OCI-LY1 (cell line): Measurements from ENCODE around the gene TRIP10.
"Not testable (repeated sequence)": the region's sequence is repeated elsewhere in the genome, so short reads cannot be mapped to it uniquely, and the experiment has no call there.

Source experiments
- H2AFZ ChIP-seq: fragments of 200-600 bp; sonication (generic), shearing (Covaris generic); 2 replicates; pipeline ENCODE4 v1.6.0; 2014; ENCODE audit warnings: antibody characterized with exemption, mild to moderate bottlenecking, low read length
- H3F3A ChIP-seq: fragments of 200-600 bp; sonication (generic), shearing (Covaris generic); 2 replicates; pipeline ENCODE4 v1.6.0; 2014; ENCODE audit warnings: mild to moderate bottlenecking, antibody characterized with exemption, low read length, moderate library complexity; ENCODE audit not compliant: insufficient read depth
- H3K27ac ChIP-seq: fragments of 200-600 bp; sonication (generic); 2 replicates; pipeline ENCODE4 v1.5.1; 2014; ENCODE audit warnings: low read length, mixed run types, mild to moderate bottlenecking, low read depth; ENCODE audit not compliant: poor library complexity, severe bottlenecking
- H3K27me3 ChIP-seq: fragments of 200-600 bp; sonication (generic); 2 replicates; pipeline ENCODE4 v1.6.0; 2014; ENCODE audit warnings: antibody characterized with exemption, mild to moderate bottlenecking, low read length, moderate library complexity; ENCODE audit not compliant: insufficient read depth
- H3K36me3 ChIP-seq: fragments of 200-600 bp; sonication (generic); 2 replicates; pipeline ENCODE4 v1.6.1; 2014; ENCODE audit warnings: mild to moderate bottlenecking, antibody characterized with exemption, low read length, moderate library complexity, mixed read lengths; ENCODE audit not compliant: insufficient read depth
- H3K4me1 ChIP-seq: fragments of 200-600 bp; sonication (generic); 2 replicates; pipeline ENCODE4 v1.5.1; 2014; ENCODE audit warnings: mild to moderate bottlenecking, low read length, moderate library complexity; ENCODE audit not compliant: insufficient read depth, severe bottlenecking
- H3K4me2 ChIP-seq: fragments of 200-600 bp; sonication (generic), shearing (Covaris generic); 2 replicates; pipeline ENCODE4 v1.6.1; 2014; ENCODE audit warnings: low read length
- H3K4me3 ChIP-seq: fragments of 200-600 bp; sonication (generic); 2 replicates; pipeline ENCODE4 v1.5.1; 2014; ENCODE audit warnings: low read length, low read depth, mild to moderate bottlenecking, mixed read lengths; ENCODE audit not compliant: poor library complexity, severe bottlenecking
- H3K79me2 ChIP-seq: fragments of 200-600 bp; shearing (Covaris generic); 2 replicates; pipeline ENCODE4 v1.6.1; 2016; ENCODE audit warnings: mixed run types, low read length, mixed read lengths; ENCODE audit not compliant: insufficient read depth
- H3K9ac ChIP-seq: fragments of 200-600 bp; sonication (generic), shearing (Covaris generic); 2 replicates; pipeline ENCODE4 v1.6.1; 2014; ENCODE audit warnings: mild to moderate bottlenecking, low read length, mixed read lengths
- H3K9me2 ChIP-seq: fragments of 200-600 bp; sonication (generic), shearing (Covaris generic); 2 replicates; pipeline ENCODE4 v1.6.1; 2014; ENCODE audit warnings: low read depth, mild to moderate bottlenecking, low read length, mixed read lengths
- H3K9me3 ChIP-seq: fragments of 200-600 bp; shearing (Covaris generic); 2 replicates; pipeline ENCODE4 v1.6.1; 2014; ENCODE audit warnings: low read length, mixed read lengths
- H4K20me1 ChIP-seq: fragments of 200-600 bp; sonication (generic), shearing (Covaris generic); 2 replicates; pipeline ENCODE4 v1.6.0; 2016; ENCODE audit warnings: mild to moderate bottlenecking, low read length; ENCODE audit not compliant: insufficient read depth
- CTCF ChIP-seq: fragments of 200-600 bp; sonication (generic), shearing (Covaris generic); IDR thresholded peaks from 2 replicates; pipeline ENCODE4 v1.5.1; 2017; ENCODE audit warnings: mild to moderate bottlenecking, antibody characterized with exemption, low read length, moderate library complexity, mixed read lengths
- EZH2 ChIP-seq: fragments of 200-600 bp; sonication (generic), shearing (Covaris generic); IDR thresholded peaks from 2 replicates; pipeline ENCODE4 v1.8.0; 2017; ENCODE audit warnings: borderline replicate concordance, mixed run types, mild to moderate bottlenecking, antibody characterized with exemption, low read length, moderate library complexity, mixed read lengths

The TRIP10 gene

GRCh38 chr19:6743714-6744380, 4.4 kb downstream of the TRIP10 start:
- Histone ChIP-seq H3K27me3 (no peaks in the 10 kb centered on the region), H4K20me1 (no peaks in the 10 kb centered on the region), H3K4me1 (peaks cover 23% of the 10 kb centered on the region), H2AFZ (no peak overlapping the region), H3K79me2 (no peaks in the 10 kb centered on the region), H3K4me3 (no peak overlapping the region), H3K4me2 (no peak overlapping the region), H3K9me2 (no peaks in the 10 kb centered on the region), H3F3A (no peaks in the 10 kb centered on the region), H3K9ac (no peak overlapping the region), H3K36me3 (peaks cover 59% of the 10 kb centered on the region), H3K27ac (no peak overlapping the region), H3K9me3 (no peaks in the 10 kb centered on the region)
- TF ChIP-seq CTCF (no peak), EZH2 (no peak)

- Histone ChIP-seq H3K4me3 (no peak overlapping the region), H2AFZ (no peak overlapping the region), H3K9me2 (no peaks in the 10 kb centered on the region), H3K9ac (no peak overlapping the region), H4K20me1 (no peaks in the 10 kb centered on the region), H3K4me2 (no peak overlapping the region), H3K79me2 (no peaks in the 10 kb centered on the region), H3K4me1 (peaks cover 18% of the 10 kb centered on the region), H3K27me3 (no peaks in the 10 kb centered on the region), H3K27ac (no peak overlapping the region), H3K9me3 (no peaks in the 10 kb centered on the region), H3K36me3 (peaks cover 67% of the 10 kb centered on the region), H3F3A (no peaks in the 10 kb centered on the region)
- TF ChIP-seq EZH2 (no peak), CTCF (no peak)
These were observed 5.2 kb downstream of the TRIP10 start for GRCh38 chr19:6744381-6745301.

- no peak for TF ChIP-seq CTCF
- TF ChIP-seq EZH2: no peak
- Histone ChIP-seq H3K27me3 (no peaks in the 10 kb centered on the region), H3K79me2 (no peaks in the 10 kb centered on the region), H3K36me3 (peaks cover 78% of the 10 kb centered on the region), H4K20me1 (no peaks in the 10 kb centered on the region), H3K4me1 (peaks cover 13% of the 10 kb centered on the region), H2AFZ (no peak overlapping the region), H3F3A (no peaks in the 10 kb centered on the region), H3K27ac (no peak overlapping the region), H3K4me3 (no peak overlapping the region), H3K9ac (no peak overlapping the region), H3K9me2 (no peaks in the 10 kb centered on the region), H3K4me2 (no peak overlapping the region), H3K9me3 (no peaks in the 10 kb centered on the region)
These were observed 6.5 kb downstream of the TRIP10 start for GRCh38 chr19:6745965-6746364.

GRCh38 chr19:6748543-6748942, 9.1 kb downstream of the TRIP10 start:
- not testable (repeated sequence) for H3K9me3 ChIP-seq, H3K4me3 ChIP-seq, H3K4me2 ChIP-seq, H3K79me2 ChIP-seq, H2AFZ ChIP-seq, H3K9ac ChIP-seq, H3K27me3 ChIP-seq, H3F3A ChIP-seq, H4K20me1 ChIP-seq, H3K4me1 ChIP-seq, H3K9me2 ChIP-seq, H3K27ac ChIP-seq
- H3K36me3 ChIP-seq: peaks cover 86% of the 10 kb centered on the region
